ENCODE measurements around the gene ENAH. TPM values are rescaled to one million over a fixed set of nuclear protein-coding genes. Genes with fewer than 3 reads are reported as not detected.

The ENAH gene
- polyA plus RNA-seq, 1 donor (not counting 4 experiments of a cell fraction or from before 2014, with no cell fraction given): 61.0 TPM

DNA sequence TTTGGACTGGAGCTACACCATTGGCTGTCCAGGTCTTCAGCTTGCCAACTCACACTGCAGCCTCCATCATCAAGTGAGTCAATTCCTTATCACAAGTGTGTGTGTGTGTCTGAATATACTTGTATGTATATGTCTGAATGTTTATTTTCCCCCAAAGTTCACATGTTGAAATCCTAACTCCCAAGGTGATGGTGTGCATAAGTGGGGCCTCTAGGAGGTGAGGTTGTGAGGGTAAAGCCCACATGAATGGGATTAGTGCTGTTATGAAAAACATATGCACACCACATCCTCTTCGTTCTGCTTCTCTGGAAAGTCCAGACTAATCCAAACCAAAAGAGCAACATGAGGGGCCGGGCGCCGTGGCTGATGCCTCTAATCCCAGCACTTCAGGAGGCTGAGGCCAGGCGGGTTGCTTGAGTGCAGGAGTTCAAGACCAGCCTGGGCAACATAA is 176.4 kb downstream of the ENAH start:
- no peak for DNase-seq (ENCODE audit: low read depth, low spot score)
- dilution Hi-C loops (cut with MboI; ENCODE audit: extremely low pct_ligation_motif_present, low sequenced_read_pairs): no loop called here
- no peak for FAIRE-seq
- H3K4me3 ChIP-seq (ENCODE audit: control insufficient read depth in 2 of 3, extremely low read depth in 1 of 3, insufficient read depth in 2 of 3, low read depth in 1 of 3, low read length in 3 of 3): no peak overlapping the region
- H3K9me1 ChIP-seq (ENCODE audit: control insufficient read depth, extremely low read depth, insufficient read depth, low read length): no peaks in the 10 kb centered on the region
- no peaks in the 10 kb centered on the region for H3K9me3 ChIP-seq (ENCODE audit: control insufficient read depth, low read depth, low read length)
- no peaks in the 10 kb centered on the region for H3K27me3 ChIP-seq (ENCODE audit: control insufficient read depth, extremely low read depth, insufficient read depth, low read length)
- no peaks in the 10 kb centered on the region for H3K36me3 ChIP-seq (ENCODE audit: control insufficient read depth in 2 of 2, extremely low read depth in 1 of 2, insufficient read depth in 2 of 2, low read length in 2 of 2)
- H3K27ac ChIP-seq (ENCODE audit: control insufficient read depth, insufficient read depth, low read length): no peak overlapping the region
- H4K20me1 ChIP-seq (ENCODE audit: control insufficient read depth, extremely low read depth, insufficient read depth, low read length): no peaks in the 10 kb centered on the region
- peaks cover 7% of the 10 kb centered on the region for H3K4me1 ChIP-seq (ENCODE audit: control insufficient read depth, extremely low read depth, insufficient read depth, low read length)
- no peak overlapping the region for H2AFZ ChIP-seq (ENCODE audit: control insufficient read depth, low read length)
- TF ChIP-seq CTCF (optimal IDR thresholded peaks at IDR 0.05 in 1 of 3, IDR thresholded peaks at IDR 0.05 in 1 of 3, conservative IDR thresholded peaks at IDR 0.05 in 1 of 3; ENCODE audit: extremely low read depth in 1 of 3, insufficient read depth in 2 of 3, low read length in 3 of 3): no peak
- no peak for TF ChIP-seq EZH2 (IDR thresholded peaks at IDR 0.05; ENCODE audit: low read length)
- H3K79me2 ChIP-seq (ENCODE audit: control insufficient read depth, insufficient read depth, low read length): no peaks in the 10 kb centered on the region
- no peak overlapping the region for H3K9ac ChIP-seq (ENCODE audit: control insufficient read depth, extremely low read depth, insufficient read depth, low read length)
- no peak overlapping the region for H3K4me2 ChIP-seq (ENCODE audit: control insufficient read depth, extremely low read depth, insufficient read depth, low read depth, low read length)

- Histone ChIP-seq H3K9ac (ENCODE audit: control insufficient read depth, extremely low read depth, insufficient read depth, low read length) (no peak overlapping the region), H4K20me1 (ENCODE audit: control insufficient read depth, extremely low read depth, insufficient read depth, low read length) (no peaks in the 10 kb centered on the region), H3K9me3 (ENCODE audit: control insufficient read depth, low read depth, low read length) (no peaks in the 10 kb centered on the region), H3K4me2 (ENCODE audit: control insufficient read depth, extremely low read depth, insufficient read depth, low read depth, low read length) (no peak overlapping the region), H3K4me3 (ENCODE audit: control insufficient read depth in 2 of 3, extremely low read depth in 1 of 3, insufficient read depth in 2 of 3, low read depth in 1 of 3, low read length in 3 of 3) (no peak overlapping the region), H3K9me1 (ENCODE audit: control insufficient read depth, extremely low read depth, insufficient read depth, low read length) (no peaks in the 10 kb centered on the region), H3K27me3 (ENCODE audit: control insufficient read depth, extremely low read depth, insufficient read depth, low read length) (no peaks in the 10 kb centered on the region), H3K79me2 (ENCODE audit: control insufficient read depth, insufficient read depth, low read length) (no peaks in the 10 kb centered on the region), H3K4me1 (ENCODE audit: control insufficient read depth, extremely low read depth, insufficient read depth, low read length) (peaks cover 7% of the 10 kb centered on the region), H2AFZ (ENCODE audit: control insufficient read depth, low read length) (no peak overlapping the region), H3K27ac (ENCODE audit: control insufficient read depth, insufficient read depth, low read length) (no peak overlapping the region), H3K36me3 (ENCODE audit: control insufficient read depth in 2 of 2, extremely low read depth in 1 of 2, insufficient read depth in 2 of 2, low read length in 2 of 2) (no peaks in the 10 kb centered on the region)
- dilution Hi-C loops (cut with MboI; ENCODE audit: extremely low pct_ligation_motif_present, low sequenced_read_pairs): no loop called here
- FAIRE-seq: no peak
- TF ChIP-seq CTCF (optimal IDR thresholded peaks at IDR 0.05 in 1 of 3, IDR thresholded peaks at IDR 0.05 in 1 of 3, conservative IDR thresholded peaks at IDR 0.05 in 1 of 3; ENCODE audit: extremely low read depth in 1 of 3, insufficient read depth in 2 of 3, low read length in 3 of 3) (no peak), EZH2 (IDR thresholded peaks at IDR 0.05; ENCODE audit: low read length) (no peak)
- DNase-seq (ENCODE audit: low read depth, low spot score): no peak
Measured at GRCh38 chr1:225476100-225476511, 176.8 kb downstream of the ENAH start.
